HG03457 (cell line): Measurements from ENCODE around the gene KIF19.
"Not testable (repeated sequence)": the region's sequence is repeated elsewhere in the genome, so short reads cannot be mapped to it uniquely, and the experiment has no call there.

Experiments
- ATAC-seq: cut with Tn5 transposase; IDR thresholded peaks from one replicate; pipeline ENCODE4 v1.9.1; 2021; ENCODE audit warnings: moderate number of reproducible peaks; ENCODE audit not compliant: unreplicated experiment

The KIF19 gene

GRCh38 chr17:74325743-74326379 is at the start of gene KIF19:
KIF19 (plus strand) TSS chr17:74326226; CDS start chr17:74326350, 124 bp downstream.
- no peak for ATAC-seq

GRCh38 chr17:74276541-74277009 is 49.5 kb upstream of the KIF19 start:
- no peak for ATAC-seq

GRCh38 chr17:74277935-74278334 is 48.1 kb upstream of the KIF19 start:
- ATAC-seq = no peak

- ATAC-seq = not testable (repeated sequence)
These were observed 46.4 kb upstream of the KIF19 start for GRCh38 chr17:74279617-74280016.

GRCh38 chr17:74280093-74280513 is 45.9 kb upstream of the KIF19 start:
- ATAC-seq = no peak

- no peak for ATAC-seq
These were observed 44.2 kb upstream of the KIF19 start for GRCh38 chr17:74281799-74282198.

GRCh38 chr17:74282274-74282586 is 43.8 kb upstream of the KIF19 start:
- not testable (repeated sequence) for ATAC-seq

- ATAC-seq = no peak
These were observed 43.2 kb upstream of the KIF19 start for GRCh38 chr17:74282587-74283370.

GRCh38 chr17:74283371-74283673 is 42.7 kb upstream of the KIF19 start:
- no peak for ATAC-seq

GRCh38 chr17:74287031-74287602 is 38.9 kb upstream of the KIF19 start:
- ATAC-seq = no peak

GRCh38 chr17:74288785-74289184 is 37.2 kb upstream of the KIF19 start:
- ATAC-seq = no peak

GRCh38 chr17:74289688-74290087 is 36.3 kb upstream of the KIF19 start:
- no peak for ATAC-seq

GRCh38 chr17:74290340-74290739 is 35.7 kb upstream of the KIF19 start:
- ATAC-seq = no peak

GRCh38 chr17:74292495-74292894 is 33.5 kb upstream of the KIF19 start:
- no peak for ATAC-seq

- no peak for ATAC-seq
These were observed 30.1 kb upstream of the KIF19 start for GRCh38 chr17:74295625-74296547.

- no peak for ATAC-seq
These were observed 29.5 kb upstream of the KIF19 start for GRCh38 chr17:74296548-74296936.

- ATAC-seq = no peak
These were observed 28.1 kb upstream of the KIF19 start for GRCh38 chr17:74297941-74298340.

GRCh38 chr17:74298778-74299177 is 27.2 kb upstream of the KIF19 start:
- no peak for ATAC-seq

- no peak for ATAC-seq
These were observed 26.6 kb upstream of the KIF19 start for GRCh38 chr17:74299226-74300009.

- no peak for ATAC-seq
These were observed 22.7 kb upstream of the KIF19 start for GRCh38 chr17:74303305-74303704.
